Measurements from ENCODE around the gene TMEM14A.
"Not testable (repeated sequence)": the region's sequence is repeated elsewhere in the genome, so short reads cannot be mapped to it uniquely, and the experiment has no call there.

TMEM14A gene, protein sequence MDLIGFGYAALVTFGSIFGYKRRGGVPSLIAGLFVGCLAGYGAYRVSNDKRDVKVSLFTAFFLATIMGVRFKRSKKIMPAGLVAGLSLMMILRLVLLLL

DNA sequence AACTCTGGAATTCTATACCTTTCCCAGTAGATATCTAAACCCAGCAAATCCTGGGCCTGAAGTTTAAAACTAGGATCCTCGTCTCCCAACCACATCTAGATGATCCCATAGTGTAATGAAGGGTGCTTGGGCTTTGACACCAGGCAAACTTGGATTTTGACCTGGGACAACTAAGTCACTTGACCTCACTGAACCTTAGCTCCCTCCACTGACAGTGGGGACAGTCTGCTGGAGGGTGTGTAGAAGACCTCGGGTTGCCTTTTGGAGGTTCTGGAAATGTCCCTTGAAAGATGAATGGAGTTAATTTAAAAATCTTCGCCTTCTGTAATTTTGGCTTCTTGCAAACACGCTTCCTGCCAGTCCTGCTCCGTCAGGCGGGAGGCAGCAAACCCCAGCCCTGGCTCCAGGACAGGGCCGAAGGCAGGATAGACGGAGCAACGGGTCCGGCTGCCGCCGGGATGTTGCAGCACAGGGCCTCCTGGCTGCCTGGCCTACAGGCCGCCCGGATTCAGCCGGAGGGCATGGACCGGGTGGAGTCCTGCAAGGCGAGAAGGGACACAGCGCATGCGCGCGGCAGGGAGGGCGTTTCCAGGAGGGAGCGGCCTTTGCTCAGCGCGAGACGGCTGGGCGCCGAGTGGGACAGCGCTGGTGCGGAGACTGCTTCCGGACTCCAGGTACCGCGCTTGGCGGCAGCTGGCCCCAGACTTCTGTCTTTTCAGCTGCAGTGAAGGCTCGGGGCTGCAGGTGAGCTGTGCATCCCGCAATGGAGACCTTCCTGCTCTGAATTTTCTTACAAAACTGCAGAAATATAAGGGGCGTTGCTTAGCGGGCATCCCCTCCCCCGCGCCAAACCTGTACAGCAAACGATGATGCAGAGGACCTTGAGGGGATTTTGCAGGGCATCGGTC lies at the start of gene TMEM14A:
Gene TMEM14A (plus strand): TSS at position 612 of the 908 bp plus-strand sequence. CDS start 5,990 bp downstream, outside the sequence.
- peak; percentile 67 to 75 for DNase-seq

DNA sequence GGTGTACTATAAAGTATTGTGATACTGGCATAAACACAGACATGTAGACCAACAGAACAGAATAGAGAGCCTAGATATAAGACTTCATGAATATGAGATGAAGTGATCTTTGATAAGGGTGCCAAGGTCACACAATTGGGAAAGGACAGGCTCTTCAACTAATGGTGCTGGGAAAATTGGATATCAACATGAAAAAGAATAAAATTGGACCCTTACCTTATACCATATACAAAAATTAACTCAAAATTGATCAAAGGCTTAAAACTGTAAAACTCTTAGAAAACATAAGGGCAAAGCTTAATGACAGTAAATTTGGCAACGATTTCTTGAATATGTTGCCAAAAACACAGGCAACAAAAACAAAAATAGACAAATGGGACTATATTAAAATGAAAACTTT lies 49.3 kb upstream of the TMEM14A start:
- no peak for DNase-seq

DNA sequence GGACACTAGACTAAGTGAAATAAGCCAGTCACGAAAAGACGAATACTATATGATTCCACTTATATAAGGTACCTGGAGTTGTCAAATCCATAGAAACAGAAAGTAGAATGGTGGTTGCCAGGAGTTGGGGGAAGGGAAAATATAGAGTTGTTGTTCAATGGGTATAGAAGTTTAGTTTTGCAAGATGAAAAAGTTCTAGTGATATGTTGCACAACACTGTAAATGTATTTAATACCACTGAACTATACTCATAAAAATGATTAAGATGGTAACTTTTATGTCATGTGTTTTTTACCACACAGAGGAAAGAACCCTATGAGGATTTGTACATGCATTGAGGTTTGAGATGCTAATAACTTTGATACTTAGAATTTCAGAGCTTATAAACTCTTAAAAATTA lies 48.1 kb upstream of the TMEM14A start:
- DNase-seq: no peak

DNA sequence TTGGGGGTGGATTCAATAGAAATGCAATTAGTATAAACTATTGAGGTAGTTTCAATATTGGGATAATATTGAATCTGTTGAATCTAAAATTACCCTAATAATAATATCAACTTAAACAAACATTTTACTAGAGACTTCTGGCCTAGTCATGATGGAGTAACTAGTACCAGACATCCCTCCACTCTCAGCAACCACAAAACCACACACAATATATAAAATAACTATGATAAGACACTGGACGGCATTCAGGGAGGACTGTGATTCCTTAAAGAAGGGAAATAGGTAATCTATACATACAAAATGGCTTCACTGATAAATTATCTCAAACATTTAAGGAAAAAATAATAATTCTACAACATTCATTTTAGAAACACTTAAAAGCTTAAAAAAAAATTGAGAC lies 38.9 kb upstream of the TMEM14A start:
- no peak for DNase-seq

DNA sequence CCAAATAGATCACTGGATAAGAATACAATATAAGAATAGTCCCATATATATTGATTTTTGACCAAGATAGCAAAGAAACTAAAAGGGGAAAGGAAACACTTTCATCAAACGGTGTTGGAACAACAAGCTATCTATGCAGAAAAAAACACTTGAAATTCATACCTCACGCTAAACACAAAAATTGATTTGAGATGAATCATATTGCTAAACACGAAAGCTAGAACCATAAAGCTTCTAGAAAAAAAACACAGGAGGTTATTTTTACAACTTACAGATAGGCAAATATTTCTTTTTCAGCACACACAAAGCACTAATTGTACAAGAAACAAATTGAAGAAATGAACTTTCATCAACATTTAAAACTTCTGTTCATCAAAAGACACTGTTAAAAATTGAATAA lies 36.7 kb upstream of the TMEM14A start:
- DNase-seq: no peak

DNA sequence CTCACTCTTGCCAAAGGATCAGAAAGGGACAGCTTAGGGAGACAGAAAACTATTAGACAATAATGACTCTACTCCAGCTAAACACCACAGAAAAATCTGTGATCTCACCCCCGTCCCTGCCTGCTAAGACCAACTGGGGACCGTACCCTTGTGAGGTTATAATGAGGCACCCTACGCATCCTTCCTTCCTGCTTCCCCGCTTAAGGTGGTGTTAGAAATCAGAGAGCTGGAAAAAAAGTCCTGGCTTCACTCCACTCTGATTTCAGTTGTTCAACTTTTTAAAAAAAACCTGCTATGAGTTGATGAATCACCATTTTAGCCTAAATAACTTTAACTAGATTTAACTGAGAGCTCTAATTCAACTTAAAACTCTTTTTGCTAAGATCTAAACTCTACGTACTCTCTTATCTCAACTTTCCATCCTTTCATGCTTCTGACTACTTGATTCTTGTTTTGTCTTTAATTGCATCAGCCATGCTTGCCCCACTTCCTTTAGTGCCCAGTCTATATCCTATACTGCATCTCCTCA lies 35.8 kb upstream of the TMEM14A start:
- DNase-seq: no peak

DNA sequence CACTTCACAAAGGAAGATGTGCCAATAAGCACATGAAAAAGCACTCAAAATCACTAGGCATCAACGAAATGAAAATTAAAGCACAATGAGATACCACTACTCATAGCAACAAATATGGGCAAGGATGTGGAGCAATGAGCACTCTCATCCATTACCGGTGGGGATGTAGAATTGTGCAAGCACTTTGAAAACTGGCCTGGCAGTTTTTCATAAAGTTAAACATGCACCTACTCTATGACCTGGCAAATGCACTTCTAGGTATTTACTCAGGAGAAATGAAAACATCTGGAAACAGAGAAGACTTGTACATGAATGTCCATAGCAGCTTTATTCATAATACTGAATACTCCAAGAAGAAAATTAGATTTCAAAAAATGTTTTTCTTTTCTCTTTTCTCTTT lies 34.1 kb upstream of the TMEM14A start:
- DNase-seq: no peak

DNA sequence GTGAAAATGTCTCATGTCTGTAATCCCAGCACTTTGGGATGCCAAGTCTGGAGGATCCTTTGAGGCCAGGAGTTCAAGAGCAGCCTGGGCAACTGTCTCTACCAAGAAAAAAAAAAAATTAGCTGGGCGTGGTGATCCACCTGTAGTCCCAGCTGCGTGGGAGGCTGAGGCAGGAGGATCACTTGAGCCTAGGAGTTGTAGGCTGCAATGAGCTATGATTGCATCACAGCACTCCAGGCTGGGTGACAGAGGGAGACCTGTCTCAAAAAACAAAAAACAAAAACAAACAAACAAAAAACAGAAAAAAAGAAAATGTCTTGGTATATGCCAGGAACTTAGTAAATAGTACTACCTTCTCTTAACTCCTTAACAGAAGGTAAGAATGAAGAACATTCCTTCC lies 31.4 kb upstream of the TMEM14A start:
- no peak for DNase-seq

DNA sequence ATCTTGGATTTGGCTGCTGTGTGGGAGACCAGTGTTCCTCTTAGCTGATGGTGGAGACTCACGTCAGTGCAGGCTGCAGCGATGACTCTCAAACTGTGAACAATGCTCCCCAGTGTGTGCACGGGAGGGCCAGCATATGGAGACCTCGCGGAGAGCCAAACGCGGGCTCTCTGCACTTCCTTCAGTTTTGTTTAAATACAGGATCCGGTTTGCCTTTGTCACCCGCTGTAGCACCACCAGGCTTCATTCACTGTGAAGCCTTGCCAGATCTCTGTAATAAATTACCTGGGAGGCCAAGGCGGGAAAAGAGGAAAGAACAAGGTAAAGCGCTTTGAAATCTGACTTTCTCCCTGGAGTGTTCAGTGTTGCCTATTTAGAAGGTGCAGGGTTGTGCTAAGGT lies 30.7 kb upstream of the TMEM14A start:
- DNase-seq: no peak

DNA sequence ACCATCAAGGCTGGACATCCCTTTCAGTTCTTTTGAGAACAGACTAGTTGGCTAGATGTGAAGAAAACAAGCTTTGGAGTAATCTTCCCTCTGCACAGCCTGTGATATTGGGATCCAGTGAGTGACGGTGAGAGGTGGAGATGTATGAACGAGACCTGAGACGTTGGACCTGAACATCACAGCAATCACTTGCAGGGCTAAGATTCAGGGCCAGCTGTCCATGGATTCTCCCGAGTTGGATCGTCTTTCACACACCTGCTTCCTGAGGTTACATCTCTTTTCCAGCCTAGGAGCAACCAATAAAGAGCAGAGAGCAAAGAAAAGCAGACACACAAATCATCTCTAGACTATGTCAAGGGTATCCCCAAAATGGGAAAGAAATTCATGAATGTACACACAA lies 30.0 kb upstream of the TMEM14A start:
- DNase-seq: no peak

DNA sequence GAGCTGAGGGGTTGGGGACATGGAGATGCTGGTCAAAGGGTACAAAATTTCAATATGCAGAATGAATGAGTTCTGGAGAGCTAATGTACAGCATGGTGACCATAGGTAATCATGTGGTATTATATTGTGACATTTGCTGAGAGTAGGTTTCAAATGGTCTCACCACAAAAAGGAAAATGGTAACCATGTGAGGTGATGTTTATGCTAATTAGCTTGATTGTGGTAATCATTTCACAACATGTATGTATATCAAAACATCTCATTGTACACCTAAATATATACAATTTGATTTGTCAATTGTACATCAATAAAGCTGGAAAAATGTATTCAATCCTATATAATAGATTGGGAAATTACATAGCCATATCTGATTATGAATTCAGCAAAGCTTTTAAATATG lies 29.5 kb upstream of the TMEM14A start:
- DNase-seq: no peak

DNA sequence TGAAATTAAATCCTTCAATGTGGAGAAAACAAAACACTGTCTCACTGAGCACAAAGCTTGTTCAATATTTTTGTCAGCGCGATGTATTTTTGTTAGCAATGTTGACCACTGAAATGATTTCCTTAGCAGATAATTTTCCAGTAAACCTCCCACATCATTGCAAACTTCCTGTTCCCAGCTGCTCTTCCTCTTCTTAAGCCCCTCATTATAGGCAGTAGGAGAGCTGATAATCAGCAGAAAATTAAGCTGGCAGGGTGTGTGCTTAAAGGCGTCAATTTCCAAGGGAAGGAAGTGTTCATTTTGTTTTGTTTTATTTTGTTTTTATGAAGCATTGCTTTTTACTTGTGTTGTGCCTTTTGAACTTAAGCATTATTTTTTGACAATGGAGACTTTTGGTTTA lies 29.1 kb upstream of the TMEM14A start:
- peak; percentile 61 to 77 for DNase-seq

DNA sequence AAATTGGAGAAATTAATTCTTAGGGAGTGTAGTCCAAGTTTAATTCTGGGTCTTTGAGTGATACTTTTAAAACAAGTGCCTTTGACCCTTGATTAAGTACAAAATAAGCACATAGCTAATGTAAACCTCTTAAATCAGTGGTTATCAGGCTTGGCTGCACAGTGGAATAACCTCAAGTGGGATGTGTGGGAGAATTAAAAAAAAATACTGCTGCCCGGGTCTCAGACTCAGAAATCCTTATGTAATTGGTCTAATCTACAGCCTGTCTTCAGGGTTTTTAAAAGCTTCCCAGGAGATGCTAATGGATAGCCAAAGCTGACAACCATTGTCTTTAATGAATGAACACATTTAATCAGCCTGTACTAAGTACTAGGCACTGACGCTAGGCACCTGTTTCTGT lies 28.5 kb upstream of the TMEM14A start:
- DNase-seq: no peak

DNA sequence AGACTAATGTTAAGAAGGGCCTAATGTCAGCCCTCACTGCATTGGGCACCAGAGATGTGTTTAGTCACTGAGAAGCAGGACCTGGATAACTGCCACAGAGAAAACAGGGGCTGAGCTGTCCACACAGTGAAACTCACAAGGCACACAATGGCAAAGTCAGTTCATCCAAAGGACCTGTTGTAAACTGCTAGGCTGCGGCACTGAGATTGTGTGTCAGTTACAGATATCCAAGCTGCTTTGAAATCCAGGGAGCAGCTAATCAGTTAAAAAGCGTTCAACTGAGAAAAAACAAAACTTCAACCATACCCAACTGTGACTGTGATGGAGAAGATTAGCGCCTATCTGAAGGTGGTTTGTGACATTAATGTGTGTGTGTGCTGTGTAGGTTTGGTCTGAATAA lies 27.8 kb upstream of the TMEM14A start:
- no peak for DNase-seq

DNA sequence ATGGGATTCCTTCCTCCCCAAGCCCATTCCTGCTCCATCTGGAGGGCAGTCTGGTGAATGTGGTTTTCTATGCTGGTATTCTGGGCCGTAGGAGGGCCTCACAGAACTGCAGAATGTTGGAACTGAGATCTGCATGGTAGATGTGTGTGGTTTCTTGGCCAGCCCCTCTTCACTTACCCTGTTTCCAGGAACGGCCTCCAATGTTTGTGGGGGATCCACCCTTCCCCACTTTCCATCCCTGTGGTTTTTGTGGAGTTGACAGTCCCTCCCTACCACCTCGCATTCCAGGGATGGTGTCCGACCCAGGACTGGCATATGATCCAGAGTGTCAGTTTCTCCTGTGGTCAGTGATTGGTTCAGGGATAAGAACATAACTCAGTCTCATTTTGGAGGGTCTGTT lies 26.7 kb upstream of the TMEM14A start:
- no peak for DNase-seq

DNA sequence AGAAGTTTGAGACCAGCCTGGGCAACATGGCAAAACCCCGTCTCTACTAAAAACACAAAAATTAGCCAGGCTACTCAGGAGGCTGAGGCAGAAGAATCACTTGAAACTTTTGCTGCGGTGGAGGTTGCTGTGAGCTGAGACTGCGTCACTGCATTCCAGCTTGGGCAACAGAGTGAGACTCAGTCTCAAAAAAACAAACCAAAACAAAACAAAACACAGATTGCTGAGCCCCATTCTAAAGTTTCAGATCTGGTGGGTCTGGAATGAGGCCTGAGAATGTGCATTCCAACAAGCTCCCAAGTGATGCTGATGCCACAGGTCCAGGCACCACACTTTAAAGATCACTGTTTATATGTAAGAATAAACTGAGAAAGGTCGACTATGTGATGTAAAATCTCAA lies 24.9 kb upstream of the TMEM14A start:
- no peak for DNase-seq

DNA sequence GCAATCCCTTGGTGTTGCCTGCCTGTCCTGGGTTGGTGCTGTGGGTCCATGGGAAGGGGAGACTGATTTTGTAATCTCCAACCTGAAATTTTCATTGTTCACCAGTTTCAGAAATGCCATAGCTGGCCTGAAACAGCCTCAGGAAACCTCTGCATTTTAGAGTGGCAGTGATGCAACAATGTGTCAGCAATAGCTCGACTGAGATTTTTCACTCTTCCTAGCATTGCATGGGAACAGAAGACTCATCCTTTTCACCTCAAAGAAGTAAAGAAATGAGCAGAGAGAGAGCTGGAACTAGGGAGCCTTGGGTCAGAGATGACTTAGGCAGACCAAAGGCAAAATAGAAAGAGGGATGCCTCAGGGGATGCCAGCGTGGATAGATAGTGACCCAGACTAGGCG lies 23.7 kb upstream of the TMEM14A start:
- DNase-seq: no peak

DNA sequence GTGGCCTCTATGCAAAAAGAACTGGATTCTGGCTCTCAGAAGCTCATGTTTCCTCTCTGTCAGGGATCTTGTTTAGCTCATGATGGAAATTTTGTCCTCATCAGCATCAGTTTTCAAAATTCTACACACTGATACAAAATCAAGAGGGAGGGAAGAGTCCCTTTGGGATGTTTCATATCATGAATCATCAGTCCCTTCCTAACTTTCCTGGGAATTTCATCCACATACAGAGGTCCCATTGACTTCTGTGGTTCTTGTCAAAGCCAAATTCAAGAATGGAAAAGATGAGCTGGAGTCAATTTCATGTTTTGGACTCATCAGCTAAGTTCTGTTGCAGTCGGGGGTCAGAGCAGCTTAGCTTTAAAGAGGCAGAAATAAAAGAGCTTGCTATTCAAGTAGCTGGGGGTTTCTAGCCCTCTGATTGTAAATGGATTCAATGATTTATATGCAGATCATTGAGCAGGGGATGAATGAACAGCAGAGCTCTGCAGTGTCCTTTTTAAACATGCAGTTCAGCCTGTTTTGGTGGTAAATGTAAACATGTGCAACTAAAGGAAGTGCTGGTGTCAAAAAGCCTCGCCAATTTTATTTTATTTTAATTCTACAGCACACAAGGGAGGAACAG lies 21.3 kb upstream of the TMEM14A start:
- no peak for DNase-seq

DNA sequence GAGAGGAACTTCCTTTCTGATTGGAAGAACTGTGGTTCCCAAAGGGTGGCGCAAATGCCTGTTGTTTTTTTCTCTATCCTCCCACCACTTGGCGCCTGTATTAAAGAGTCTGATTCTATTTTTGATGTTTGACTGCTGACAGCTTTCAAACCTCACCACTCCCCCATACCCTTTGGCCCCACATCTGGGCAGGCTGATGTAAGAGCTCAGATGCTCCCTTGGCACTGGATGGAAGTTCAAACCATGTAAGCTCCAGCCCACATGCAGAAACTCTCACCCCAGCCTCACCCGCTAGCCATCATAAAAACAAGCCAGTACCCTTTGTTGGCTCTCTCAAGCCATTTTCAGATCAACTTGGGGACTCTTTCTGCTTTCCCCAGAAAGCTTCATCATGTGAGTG lies 20.0 kb upstream of the TMEM14A start:
- DNase-seq: peak; percentile 28 to 49

DNA sequence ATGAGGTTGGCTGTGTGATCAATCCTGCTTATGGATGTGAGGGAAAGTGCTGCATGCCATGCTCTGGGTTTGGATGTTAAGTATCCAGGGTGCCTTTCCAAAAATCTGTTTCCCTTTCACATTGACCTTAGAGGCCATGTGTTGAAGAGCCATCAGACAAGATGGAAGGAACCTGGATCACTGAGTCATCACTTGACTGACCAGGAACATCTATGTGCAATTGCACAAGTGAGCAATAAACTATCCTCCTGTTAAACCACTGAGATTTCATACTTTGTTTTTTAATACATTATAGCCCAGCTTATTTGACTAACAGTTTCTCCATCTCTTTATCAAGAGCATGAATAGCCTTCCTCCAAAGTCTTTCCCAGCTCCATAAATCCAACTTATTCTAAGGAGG lies 17.8 kb upstream of the TMEM14A start:
- DNase-seq: no peak

DNA sequence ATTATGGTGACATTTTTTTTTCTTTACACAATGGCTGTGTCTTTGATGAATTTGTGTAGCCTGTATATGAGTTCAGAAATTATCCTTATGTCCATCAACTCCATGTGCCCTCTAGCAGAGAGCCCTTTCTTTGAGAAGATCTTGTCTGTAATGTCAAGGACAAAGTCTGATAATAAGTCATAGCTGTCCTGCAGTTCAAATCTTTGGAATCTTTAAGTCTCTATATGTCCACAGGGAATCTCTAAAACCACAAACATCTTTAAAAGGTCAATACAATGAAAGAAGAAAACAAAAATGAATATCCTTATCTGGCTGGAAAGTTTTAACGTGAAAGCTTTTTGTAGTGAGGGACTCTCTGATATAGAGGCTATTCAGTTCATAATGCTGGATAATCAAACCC lies 16.9 kb upstream of the TMEM14A start:
- DNase-seq: no peak

DNA sequence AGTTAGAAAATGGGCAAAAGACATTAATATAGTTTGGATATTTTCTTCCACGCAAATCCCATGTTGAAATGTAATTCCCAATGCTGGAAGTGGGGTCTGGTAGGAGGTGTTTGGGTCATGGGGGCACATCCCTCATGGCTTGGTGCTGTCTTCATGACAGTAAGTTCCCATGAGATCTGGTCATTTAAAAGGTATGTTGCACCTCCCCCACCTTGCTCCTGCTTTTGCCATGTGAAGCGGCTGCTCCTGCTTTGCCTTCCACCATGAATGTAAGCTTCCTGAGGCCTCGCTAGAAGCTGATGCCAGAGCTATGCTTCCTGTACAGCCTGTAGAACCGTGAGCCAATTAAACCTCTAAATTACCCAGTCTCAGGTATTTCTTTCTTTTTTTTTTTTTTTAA lies 16.3 kb upstream of the TMEM14A start:
- DNase-seq: no peak

DNA sequence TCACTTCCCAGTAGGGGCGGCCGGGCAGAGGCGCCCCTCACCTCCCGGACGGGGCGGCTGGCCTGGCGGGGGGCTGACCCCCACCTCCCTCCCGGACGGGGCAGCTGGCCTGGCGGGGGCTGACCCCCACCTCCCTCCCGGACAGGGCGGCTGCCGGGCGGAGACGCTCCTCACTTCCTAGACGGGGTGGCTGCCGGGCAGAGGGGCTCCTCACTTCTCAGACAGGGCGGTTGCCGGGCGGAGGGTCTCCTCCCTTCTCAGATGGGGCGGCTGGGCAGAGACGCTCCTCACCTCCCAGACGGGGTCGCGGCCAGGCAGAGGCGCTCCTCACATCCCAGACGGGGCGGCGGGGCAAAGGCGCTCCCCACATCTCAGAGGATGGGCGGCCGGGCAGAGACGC lies 15.0 kb upstream of the TMEM14A start:
- DNase-seq: not testable (repeated sequence)

DNA sequence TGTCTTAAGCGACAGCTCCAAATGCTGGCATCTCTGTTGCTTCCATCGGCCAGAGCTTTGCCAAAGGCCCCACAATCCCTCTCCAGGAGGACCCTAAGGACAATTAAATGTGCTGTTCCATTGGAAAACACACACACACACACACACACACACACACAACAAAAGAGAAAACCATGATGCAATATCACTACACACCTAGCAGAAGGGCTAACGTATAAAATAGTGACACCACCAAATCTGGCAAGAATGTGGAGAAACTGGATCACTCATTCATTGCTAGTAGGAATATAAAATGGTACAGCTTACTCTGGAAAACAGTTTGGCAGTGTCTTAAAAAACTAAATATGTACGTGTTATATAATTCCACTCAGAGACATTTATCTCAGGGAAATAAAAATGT lies 13.0 kb upstream of the TMEM14A start:
- no peak for DNase-seq

Data from Kasumi-1 (cell line).